HG03432 (cell line): ENCODE measurements around the gene AVPR2.

Experiments used
- ATAC-seq: cut with Tn5 transposase; IDR thresholded peaks from one replicate; pipeline ENCODE4 v1.9.1; 2021; ENCODE audit warnings: mild to moderate bottlenecking, moderate library complexity; ENCODE audit not compliant: unreplicated experiment

Gene AVPR2

DNA sequence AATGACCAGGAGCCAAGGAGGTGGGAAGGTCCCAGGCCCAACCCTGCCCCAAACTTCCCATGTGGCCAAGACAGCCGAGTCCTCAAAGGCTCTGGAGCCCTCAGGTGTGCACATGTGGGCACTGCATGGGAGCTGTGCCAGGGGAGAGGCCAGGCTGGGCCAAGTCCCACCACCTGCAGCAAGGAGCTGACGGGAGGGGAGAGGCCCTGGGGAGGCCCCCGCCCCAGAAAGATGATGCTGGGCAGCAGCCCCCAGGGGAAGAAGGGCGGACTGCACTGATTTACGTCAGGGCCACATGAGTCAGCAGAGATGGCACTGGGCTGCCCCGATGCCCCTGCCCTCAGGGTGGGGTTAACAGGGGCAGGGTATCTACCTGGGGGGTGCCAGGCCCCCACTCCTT is 19.9 kb upstream of the AVPR2 start:
- no peak for ATAC-seq

DNA sequence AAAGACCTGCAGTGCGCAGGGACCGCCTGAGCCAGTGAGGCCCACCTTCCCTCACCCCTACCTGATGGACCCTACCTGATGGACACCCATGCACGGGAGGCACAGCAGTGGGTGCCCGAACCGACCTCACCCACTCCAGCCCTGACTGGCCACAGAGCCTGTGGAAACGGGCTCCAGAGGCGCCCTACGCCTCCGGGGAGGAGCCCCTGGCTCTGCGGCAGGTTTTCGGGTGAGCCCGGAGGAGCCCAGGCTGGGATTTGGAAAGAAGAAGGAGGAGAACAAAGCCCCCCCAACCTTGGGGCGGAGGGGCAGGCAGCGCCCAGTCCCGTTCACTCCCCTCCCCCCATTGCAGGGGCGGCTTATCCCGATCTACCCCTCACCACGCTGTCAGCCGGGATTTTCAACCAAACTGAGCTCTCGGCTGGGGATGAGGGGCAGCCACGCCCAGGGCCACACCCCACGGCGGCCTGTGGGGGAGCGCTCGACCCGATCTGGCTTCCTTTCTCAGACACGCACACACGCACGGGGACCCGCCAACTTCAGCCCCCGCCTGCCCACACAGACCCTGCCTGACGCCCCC is 19.2 kb upstream of the AVPR2 start:
- ATAC-seq: no peak

DNA sequence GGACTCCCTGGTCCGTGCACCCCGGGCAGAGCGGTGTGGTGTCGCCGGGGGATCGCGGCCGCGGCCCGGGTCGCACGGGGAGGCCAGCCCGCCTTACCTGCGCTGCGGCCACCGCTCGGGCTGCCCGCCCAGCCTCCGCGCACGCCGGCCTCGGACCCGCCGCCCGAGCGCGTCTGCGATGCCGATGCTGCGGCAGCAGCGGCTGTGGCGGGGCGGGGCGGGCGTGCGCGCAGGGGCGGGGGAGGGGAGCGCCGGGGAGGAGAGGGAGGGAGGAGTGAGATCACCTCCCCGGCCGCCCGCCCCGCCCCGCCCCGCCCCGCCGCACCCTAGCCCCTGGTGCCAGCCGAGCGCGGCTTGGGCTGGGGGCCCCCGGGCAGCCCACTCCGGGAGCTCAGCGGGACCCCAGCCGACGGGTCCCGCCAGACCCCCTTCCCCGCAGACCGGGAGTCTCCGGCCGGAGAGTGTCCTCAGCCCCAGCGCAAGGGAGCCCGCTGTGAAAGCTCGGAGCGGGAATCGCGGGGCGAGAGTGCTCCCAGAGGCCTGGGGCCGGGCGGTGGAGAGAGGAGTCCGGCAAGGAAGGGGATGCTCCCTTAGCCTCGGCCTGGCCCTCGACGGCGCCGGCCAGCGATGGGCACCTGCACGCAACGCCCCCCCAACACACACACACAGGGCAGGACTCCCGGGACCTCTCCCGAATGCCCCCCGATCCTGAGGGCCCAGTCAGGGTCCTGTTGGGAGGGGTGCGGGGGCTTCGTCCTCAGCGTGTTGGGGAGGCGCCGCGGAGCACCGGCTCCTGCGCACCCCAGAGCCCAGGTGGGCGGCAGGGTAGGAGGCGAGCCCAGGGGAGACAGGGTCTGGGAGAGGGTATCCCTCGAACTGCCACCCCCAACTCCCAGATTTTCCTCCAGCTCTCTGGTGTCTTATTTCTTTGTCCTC is 18.2 kb upstream of the AVPR2 start, which contains the start of gene L1CAM:
Gene L1CAM, minus strand, starts transcription at position 206 of the 936 bp plus-strand sequence. CDS start 10,337 bp downstream, outside the sequence.
- no peak for ATAC-seq

- no peak for ATAC-seq
These were observed 17.6 kb upstream of the AVPR2 start for GRCh38 chrX:153886915-153887314.

DNA sequence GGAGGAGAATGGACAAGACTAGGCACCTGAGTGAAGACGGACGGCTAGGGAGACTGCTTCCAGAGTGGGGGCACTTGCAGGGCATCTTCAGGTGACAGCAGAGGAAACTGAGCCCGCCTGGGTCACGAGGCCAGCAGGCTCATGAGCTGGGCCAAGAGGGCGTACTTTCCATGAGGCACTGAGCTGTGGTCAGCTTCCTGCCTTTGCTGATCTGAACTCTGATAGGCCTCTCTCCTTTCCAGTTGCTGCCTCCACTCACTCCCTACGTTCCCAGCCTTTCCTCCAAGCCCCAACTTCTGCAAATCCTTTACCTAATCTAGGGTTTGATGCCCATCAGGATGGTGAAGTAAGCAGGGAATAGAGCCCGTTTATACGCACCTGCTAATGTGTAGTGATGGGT is 17.1 kb upstream of the AVPR2 start:
- ATAC-seq: no peak

DNA sequence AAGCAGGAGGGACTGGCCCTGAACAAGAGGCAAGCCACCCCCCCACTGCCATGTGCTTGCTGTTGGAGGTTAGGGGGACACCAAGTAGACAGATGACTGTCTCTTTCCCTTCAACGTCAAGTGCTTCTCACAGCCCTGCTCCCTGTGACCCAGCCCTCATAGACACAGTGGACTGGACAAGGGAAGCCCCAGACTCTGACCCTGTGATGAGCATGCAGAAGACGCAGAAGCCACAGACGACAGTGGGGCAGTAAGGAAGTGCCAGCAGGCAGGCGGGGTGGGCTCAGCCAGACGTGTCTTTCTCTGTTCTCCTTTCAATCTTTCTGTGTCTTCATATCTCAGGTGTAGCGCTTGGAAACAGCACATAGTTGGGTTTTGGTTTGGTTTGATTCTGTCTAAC is 16.1 kb upstream of the AVPR2 start:
- peak; percentile 51 for ATAC-seq

DNA sequence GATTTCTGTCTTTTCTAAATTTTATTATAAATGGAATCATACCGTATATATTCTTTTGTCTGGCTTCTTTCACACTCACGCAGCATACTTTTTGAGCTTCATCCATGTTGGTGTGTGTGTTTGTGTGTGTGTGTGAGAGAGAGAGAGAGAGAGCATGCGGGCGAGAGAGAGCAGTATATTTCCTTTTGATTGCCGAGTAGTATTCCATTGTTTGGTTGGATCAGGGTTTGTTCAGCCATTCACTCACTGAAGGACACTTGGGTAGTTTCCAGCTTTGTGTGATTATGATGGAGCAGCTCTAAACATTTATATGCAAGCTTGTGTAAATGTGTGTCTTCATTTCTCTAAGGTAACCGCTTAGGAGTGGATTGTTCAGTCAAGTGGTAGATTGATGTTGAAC is 15.3 kb upstream of the AVPR2 start:
- no peak for ATAC-seq

GRCh38 chrX:153897899-153898298 is 6.6 kb upstream of the AVPR2 start:
- no peak for ATAC-seq

- ATAC-seq: peak; percentile 87
These were observed 3.4 kb upstream of the AVPR2 start for GRCh38 chrX:153900831-153901752.

GRCh38 chrX:153901753-153902140 is 2.7 kb upstream of the AVPR2 start:
- no peak for ATAC-seq

- ATAC-seq: no peak
These were observed 2.1 kb upstream of the AVPR2 start for GRCh38 chrX:153902385-153902784.

- ATAC-seq: no peak
These were observed 1.1 kb upstream of the AVPR2 start for GRCh38 chrX:153903238-153903980.

GRCh38 chrX:153905481-153906095 is 1.1 kb downstream of the AVPR2 start:
- ATAC-seq: no peak

DNA sequence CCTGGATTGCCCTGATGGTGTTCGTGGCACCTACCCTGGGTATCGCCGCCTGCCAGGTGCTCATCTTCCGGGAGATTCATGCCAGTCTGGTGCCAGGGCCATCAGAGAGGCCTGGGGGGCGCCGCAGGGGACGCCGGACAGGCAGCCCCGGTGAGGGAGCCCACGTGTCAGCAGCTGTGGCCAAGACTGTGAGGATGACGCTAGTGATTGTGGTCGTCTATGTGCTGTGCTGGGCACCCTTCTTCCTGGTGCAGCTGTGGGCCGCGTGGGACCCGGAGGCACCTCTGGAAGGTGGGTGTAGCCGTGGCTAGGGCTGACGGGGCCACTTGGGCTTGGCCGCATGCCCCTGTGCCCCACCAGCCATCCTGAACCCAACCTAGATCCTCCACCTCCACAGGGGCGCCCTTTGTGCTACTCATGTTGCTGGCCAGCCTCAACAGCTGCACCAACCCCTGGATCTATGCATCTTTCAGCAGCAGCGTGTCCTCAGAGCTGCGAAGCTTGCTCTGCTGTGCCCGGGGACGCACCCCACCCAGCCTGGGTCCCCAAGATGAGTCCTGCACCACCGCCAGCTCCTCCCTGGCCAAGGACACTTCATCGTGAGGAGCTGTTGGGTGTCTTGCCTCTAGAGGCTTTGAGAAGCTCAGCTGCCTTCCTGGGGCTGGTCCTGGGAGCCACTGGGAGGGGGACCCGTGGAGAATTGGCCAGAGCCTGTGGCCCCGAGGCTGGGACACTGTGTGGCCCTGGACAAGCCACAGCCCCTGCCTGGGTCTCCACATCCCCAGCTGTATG is 1.8 kb downstream of the AVPR2 start:
- no peak for ATAC-seq

- ATAC-seq: no peak
These were observed 3.0 kb downstream of the AVPR2 start for GRCh38 chrX:153907456-153907855.

DNA sequence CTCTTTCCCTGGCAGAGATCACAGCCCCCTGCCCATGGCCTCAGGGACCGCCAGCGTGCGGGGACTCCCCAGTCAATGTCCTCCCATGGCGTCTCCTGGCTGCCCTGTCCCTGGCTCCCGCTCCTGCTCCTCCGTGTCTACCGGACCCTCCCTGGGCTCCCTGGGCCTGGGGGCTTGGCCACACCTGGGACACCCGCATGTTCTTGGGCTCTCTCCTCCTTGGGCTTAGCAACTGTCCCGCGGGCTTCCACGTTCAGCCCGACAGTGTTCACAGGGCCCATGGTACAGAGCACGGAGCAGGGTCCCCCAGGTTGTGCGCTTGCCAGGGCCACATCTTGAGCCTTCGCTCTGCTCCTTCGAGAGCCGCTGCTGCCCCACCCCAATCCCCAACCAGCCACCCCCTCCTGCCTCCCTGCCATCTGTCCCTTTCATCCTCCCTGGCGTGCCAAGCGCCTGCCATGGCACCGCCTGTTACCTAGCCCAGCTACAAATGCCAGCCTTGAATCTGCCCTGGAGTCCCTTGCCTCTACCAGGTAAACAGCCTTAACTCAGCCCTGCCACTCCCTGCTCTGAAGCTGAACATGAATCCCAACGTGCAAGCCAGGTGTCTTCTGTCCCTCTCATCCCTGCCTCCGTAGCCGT is 3.9 kb downstream of the AVPR2 start:
- ATAC-seq: no peak

DNA sequence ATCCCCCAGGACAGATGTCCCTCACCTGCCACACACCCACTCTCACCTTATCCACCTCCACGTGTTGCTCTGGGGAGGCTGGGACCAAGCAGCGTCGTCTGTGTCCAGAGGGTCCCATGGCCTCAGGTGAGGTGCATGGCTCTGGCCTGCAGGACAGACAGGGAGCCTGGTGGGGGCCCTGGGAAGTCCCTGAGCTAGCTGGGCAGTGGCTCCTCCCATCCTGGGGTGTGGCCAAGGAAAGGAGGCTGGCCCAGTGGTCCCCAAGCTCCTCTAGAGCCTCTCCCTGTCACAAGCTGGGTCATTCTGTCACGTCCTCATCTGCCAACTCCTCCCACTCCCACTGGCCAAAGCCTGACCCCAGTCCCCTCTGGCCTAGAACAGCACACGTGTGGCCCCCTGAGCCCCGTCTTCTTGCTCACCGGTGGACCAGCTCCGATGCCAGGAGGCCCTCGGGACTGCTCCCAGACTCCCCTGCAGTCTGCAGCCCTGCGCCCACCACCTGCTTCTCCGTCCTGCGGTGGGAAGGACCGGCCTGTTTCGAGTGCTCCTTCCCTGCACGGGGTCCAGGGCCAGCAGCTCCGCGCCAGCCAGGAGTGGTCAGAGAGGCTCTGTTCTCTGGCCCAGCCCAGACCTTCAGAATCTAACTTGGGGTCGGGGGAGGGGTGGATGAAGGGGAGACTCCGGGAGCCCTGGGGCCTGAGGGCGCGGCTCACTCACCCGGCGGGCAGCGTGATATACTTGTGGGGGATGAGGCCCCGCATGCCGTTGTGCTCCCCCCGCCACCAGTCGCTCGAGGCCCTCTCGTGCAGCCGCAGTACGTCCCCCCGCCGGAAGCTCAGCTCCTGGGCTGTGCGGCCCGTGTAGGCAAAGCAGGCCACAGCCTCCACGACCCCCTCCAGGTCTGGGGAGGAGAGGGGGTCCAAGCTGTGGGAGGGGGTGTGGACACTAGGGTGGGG is 4.8 kb downstream of the AVPR2 start:
- no peak for ATAC-seq

GRCh38 chrX:153909980-153910360 is 5.5 kb downstream of the AVPR2 start:
- ATAC-seq: no peak
